C4-2B (cell line): Measurements from ENCODE around the gene EPB41L4B.

ENCODE experiments used
- ZFX ChIP-seq: fragments of 450-650 bp; IDR thresholded peaks from 2 replicates; pipeline ENCODE4 v1.6.1; 2017
- TF ChIP-seq, protein P1 (sequence below): fragments of 450-650 bp; conservative IDR thresholded peaks from 2 replicates; pipeline ENCODE4 v1.5.1; 2017; ENCODE audit warnings: mild to moderate bottlenecking

DNA sequence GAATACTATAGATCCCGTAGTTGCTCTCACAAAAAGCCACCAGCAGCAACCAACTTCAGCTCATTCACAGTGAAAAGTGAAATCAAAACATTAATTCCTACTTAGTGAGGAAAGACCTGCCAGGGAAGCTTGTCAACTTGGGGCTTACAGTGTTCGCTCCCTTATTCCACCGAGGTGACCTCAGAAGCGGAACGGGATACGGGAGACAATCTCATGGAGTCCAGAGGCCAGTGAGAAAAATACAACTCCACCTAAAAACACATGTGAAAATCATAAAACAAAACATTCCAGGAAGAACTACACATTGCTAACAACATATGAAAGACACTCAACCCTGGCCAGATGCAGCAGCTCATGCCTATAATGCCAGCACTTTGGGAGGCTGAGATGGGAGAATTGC lies 11.6 kb downstream of the EPB41L4B start:
- TF ChIP-seq, protein P1, sequence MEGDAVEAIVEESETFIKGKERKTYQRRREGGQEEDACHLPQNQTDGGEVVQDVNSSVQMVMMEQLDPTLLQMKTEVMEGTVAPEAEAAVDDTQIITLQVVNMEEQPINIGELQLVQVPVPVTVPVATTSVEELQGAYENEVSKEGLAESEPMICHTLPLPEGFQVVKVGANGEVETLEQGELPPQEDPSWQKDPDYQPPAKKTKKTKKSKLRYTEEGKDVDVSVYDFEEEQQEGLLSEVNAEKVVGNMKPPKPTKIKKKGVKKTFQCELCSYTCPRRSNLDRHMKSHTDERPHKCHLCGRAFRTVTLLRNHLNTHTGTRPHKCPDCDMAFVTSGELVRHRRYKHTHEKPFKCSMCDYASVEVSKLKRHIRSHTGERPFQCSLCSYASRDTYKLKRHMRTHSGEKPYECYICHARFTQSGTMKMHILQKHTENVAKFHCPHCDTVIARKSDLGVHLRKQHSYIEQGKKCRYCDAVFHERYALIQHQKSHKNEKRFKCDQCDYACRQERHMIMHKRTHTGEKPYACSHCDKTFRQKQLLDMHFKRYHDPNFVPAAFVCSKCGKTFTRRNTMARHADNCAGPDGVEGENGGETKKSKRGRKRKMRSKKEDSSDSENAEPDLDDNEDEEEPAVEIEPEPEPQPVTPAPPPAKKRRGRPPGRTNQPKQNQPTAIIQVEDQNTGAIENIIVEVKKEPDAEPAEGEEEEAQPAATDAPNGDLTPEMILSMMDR = no peak
- no peak for TF ChIP-seq ZFX
